GM10266 (cell line): Measurements from ENCODE around the gene TTC33.

Source experiments
- DNase-seq: peaks from one replicate; pipeline ENCODE4 v3.0.0; 2012; ENCODE audit errors: extremely low spot score
- CTCF ChIP-seq: IDR thresholded peaks from 2 replicates; pipeline ENCODE4 v1.5.1; 2012; ENCODE audit warnings: mild to moderate bottlenecking, low read depth; ENCODE audit not compliant: control insufficient read depth, insufficient read depth; ENCODE audit errors: missing control alignments

TTC33 gene

DNA sequence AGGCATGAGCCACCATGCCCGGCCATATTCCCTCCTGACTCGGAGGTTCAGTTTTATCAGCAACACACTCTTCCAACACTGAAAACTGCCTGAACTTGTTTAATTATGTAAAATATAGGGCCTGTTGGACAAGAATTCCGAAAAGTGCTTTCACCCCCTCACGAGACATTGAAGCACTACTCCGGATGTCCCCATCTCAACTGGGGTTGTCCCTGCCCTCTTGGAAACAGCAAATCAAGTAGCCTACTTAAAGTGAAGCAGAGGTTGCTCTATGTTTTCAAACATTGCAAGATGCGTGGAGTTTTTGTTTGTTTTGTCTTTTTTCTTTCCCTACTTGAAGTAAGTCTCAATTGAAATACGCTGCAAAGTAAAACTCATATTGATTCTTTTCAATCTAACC lies 68.4 kb downstream of the TTC33 start:
- no peak for TF ChIP-seq CTCF
- DNase-seq, result no peak

DNA sequence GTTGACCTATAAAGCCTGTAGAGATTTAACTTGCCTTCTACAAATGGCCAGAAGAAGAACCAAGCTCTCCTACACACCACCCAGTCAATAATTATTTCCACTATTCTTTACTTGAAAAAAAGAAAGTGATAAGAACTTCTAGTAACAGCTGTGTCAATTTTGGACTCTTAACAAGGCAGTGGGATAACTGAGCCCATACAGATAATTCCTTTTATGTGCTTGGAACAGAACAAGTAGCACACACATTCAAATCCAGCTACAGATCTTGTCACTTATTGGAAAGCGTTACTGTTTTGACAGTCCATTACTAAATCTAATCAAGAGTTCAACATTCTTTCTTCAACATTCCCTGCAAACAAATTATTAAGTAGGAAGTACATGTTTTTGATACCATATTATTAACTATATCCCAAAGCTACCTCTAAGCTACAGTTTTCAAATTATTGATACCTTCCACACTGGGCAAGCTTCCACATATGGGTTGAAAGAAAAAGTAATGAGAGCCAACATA lies 69.7 kb downstream of the TTC33 start:
- no peak for TF ChIP-seq CTCF

GRCh38 chr5:40685193-40685592 lies 70.6 kb downstream of the TTC33 start:
- TF ChIP-seq CTCF, result no peak
- DNase-seq, result no peak

More for the DNA sequence above, 69.7 kb downstream of the TTC33 start:
- no peak for DNase-seq

GRCh38 chr5:40683305-40683704 lies 72.5 kb downstream of the TTC33 start:
- TF ChIP-seq CTCF, result no peak
- DNase-seq, result no peak

- no peak for TF ChIP-seq CTCF
- DNase-seq, result no peak
These were observed 73.4 kb downstream of the TTC33 start for GRCh38 chr5:40682154-40683017.

DNA sequence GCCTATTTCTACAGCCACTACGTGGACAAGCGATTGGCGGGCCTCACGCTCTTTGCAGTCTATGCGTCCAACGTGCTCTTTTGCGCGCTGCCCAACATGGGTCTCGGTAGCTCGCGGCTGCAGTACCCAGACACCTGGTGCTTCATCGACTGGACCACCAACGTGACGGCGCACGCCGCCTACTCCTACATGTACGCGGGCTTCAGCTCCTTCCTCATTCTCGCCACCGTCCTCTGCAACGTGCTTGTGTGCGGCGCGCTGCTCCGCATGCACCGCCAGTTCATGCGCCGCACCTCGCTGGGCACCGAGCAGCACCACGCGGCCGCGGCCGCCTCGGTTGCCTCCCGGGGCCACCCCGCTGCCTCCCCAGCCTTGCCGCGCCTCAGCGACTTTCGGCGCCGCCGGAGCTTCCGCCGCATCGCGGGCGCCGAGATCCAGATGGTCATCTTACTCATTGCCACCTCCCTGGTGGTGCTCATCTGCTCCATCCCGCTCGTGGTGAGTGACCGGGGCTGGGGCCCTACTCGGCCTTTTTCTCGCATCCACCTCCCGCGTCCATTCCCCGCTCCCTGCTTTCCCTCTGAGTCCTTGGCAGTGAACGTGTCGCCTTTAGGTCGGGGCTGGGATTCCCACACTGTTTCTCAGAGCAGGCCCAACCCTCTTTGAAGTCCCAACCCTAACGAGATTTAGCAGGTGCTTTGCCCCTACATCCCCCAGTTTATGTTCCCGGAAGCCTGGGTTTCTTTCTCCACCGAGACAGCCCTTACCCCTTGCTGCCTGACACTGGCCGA lies 74.2 kb downstream of the TTC33 start:
- peak; percentile 35 for DNase-seq
- no peak for TF ChIP-seq CTCF

GRCh38 chr5:40680741-40681362 lies 74.9 kb downstream of the TTC33 start:
- DNase-seq, result peak; percentile 43
- TF ChIP-seq CTCF, result no peak
